Caco-2 (cell line): Measurements from ENCODE around the gene STUB1. TPM values are rescaled to one million over a fixed set of nuclear protein-coding genes. Genes with fewer than 3 reads are reported as not detected.

Source experiments
- BruUV-seq: library from RNA; stranded (reverse); fragments of 400-500 nt; replicated peaks from 2 replicates; lab custom pipeline; 2021; lab: Mats Ljungman, UMichigan
- CTCF ChIA-PET: fragments of 300-600 bp; sonication (Branson Sonifier 250); formaldehyde crosslinking; loops from one replicate; lab custom pipeline; 2022; ENCODE audit warnings: antibody characterized with exemption; lab: Charles Lee
- POLR2A ChIA-PET: fragments of 300-600 bp; sonication (Branson Sonifier 250); formaldehyde crosslinking; loops from one replicate; lab custom pipeline; 2022; ENCODE audit warnings: antibody characterized with exemption; lab: Charles Lee
- DNase-seq, 2 experiments: peaks; one replicate each; pipeline versions ENCODE4 v3.0.0 to v3.0.0-alpha.2; 2020 to 2022
- H3K27me3 ChIP-seq: replicated peaks from 2 replicates; pipeline ENCODE4 v1.6.0; 2011; ENCODE audit warnings: low read length; ENCODE audit not compliant: control insufficient read depth, insufficient read depth
- H3K36me3 ChIP-seq: 2 replicates; pipeline ENCODE4 v1.5.1; 2011; ENCODE audit warnings: low read length; ENCODE audit not compliant: control insufficient read depth, insufficient read depth
- H3K4me1 ChIP-seq: fragments of 250-450 bp; sonication (Bioruptor Pico); 2 replicates; pipeline ENCODE4 v1.5.1; 2020; ENCODE audit warnings: mild to moderate bottlenecking
- H3K4me3 ChIP-seq: 2 replicates; pipeline ENCODE4 v1.5.1; 2011; ENCODE audit warnings: low read depth, mild to moderate bottlenecking, control low read depth, low read length
- H3K9me3 ChIP-seq: fragments of 250-450 bp; sonication (Bioruptor Pico); 2 replicates; pipeline ENCODE4 v1.5.1; 2020; ENCODE audit warnings: mild to moderate bottlenecking, moderate library complexity
- H3K27ac Mint-ChIP-seq: one replicate; pipeline ENCODE4 v1.8.0; 2022; ENCODE audit warnings: mixed read lengths; ENCODE audit not compliant: unreplicated experiment
- H3K27me3 Mint-ChIP-seq: one replicate; pipeline ENCODE4 v1.8.0; 2022; ENCODE audit warnings: mixed read lengths; ENCODE audit not compliant: insufficient read depth, unreplicated experiment
- H3K36me3 Mint-ChIP-seq: one replicate; pipeline ENCODE4 v1.8.0; 2022; ENCODE audit warnings: mild to moderate bottlenecking, mixed read lengths; ENCODE audit not compliant: insufficient read depth, unreplicated experiment
- H3K4me1 Mint-ChIP-seq: one replicate; pipeline ENCODE4 v1.8.0; 2022; ENCODE audit warnings: low read depth, mixed read lengths; ENCODE audit not compliant: unreplicated experiment
- H3K4me3 Mint-ChIP-seq: one replicate; pipeline ENCODE4 v1.8.0; 2022; ENCODE audit warnings: mild to moderate bottlenecking, moderate library complexity, mixed read lengths; ENCODE audit not compliant: unreplicated experiment
- H3K9me3 Mint-ChIP-seq: one replicate; pipeline ENCODE4 v1.8.0; 2022; ENCODE audit warnings: mixed read lengths; ENCODE audit not compliant: unreplicated experiment
- CTCF ChIP-seq, 2 experiments: fragments of 200-600 bp in 1 of 2; IDR thresholded peaks; 1 replicate in 1 of 2; 2 replicates in 1 of 2; pipeline versions ENCODE4 v1.5.1 to v1.8.0; 2011 to 2022; ENCODE audit warnings: antibody characterized with exemption in 1 of 2, control low read depth in 1 of 2, inconsistent platforms in 1 of 2, low read depth in 1 of 2, low read length in 1 of 2, mild to moderate bottlenecking in 1 of 2, moderate library complexity in 1 of 2; ENCODE audit not compliant: insufficient read depth in 1 of 2, severe bottlenecking in 1 of 2, unreplicated experiment in 1 of 2
- intact Hi-C: fragments of 100-400 bp; cut with micrococcal nuclease; formaldehyde crosslinking; loops from one replicate; pipeline ENCODE4 v1.10.0; 2022; ENCODE audit not compliant: unreplicated experiment
- total RNA-seq: library from RNA; stranded (reverse); gene quantifications from 2 replicates; pipeline ENCODE4 v1.2.3, GENCODE V29; 2022

The STUB1 gene
- total RNA-seq, 1 experiment from 2014 or later: 77.8 TPM

DNA sequence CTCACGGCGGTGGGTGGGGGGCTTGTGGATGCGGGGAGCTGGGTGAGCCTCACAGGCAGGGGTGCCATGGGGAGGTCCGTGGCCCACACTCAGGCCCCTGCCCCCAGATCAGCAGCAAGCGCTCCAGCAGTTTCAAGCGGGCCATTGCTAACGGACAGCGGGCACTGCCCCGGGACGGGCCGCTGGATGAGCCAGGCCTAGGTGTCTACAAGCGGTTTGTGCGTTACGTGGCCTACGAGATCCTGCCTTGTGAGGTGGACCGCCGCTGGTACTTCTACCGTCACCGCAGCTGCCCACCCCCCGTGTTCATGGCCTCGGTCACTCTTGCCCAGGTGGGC is 3.7 kb upstream of the STUB1 start:
- Histone ChIP-seq H3K4me1 (peaks cover 15% of the 10 kb centered on the region; the same call in 1 of the 2 replicates), H3K9me3 (no peaks in the 10 kb centered on the region), H3K4me3 (no peak overlapping the region), H3K27me3 (no peaks in the 10 kb centered on the region), H3K36me3 (peaks cover 1% of the 10 kb centered on the region)
- TF ChIP-seq CTCF (IDR thresholded peaks at IDR 0.05; ENCODE audit: insufficient read depth in 1 of 2, low read depth in 1 of 2, low read length in 1 of 2, severe bottlenecking in 1 of 2, unreplicated experiment in 1 of 2): no peak
- Mint-ChIP-seq H3K36me3 (peaks cover 36% of the 10 kb centered on the region), H3K27ac (no peak overlapping the region), H3K4me3 (no peak overlapping the region), H3K27me3 (no peaks in the 10 kb centered on the region), H3K9me3 (no peaks in the 10 kb centered on the region), H3K4me1 (no peaks in the 10 kb centered on the region)
- BruUV-seq: no TSS peak
- no peak for DNase-seq
- ChIA-PET CTCF (no interaction called here), POLR2A (no interaction called here)
- intact Hi-C loops: no loop called here

DNA sequence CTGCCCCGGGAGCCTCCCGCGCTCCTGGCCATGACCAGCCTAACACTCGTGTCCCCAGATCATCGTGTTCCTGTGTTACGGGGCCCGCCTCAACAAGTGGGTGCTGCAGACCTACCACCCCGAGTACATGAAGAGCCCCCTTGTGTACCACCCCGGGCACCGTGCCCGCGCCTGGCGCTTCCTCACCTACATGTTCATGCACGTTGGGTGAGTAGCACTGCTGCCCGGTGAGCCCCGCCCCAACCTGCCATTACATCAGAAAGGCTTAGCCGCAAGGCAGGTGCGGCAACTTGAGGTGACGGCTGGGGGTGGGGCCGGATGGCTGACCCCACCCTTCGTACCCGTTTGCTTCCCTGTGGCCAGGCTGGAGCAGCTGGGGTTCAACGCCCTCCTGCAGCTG is 3.3 kb upstream of the STUB1 start:
- POLR2A ChIA-PET: no interaction called here
- BruUV-seq: no TSS peak
- DNase-seq: no peak
- Mint-ChIP-seq H3K27me3 (no peaks in the 10 kb centered on the region), H3K27ac (no peak overlapping the region), H3K4me1 (no peaks in the 10 kb centered on the region), H3K4me3 (no peak overlapping the region), H3K36me3 (peaks cover 40% of the 10 kb centered on the region), H3K9me3 (no peaks in the 10 kb centered on the region)
- H3K27me3 ChIP-seq: no peaks in the 10 kb centered on the region
- H3K36me3 ChIP-seq: peaks cover 4% of the 10 kb centered on the region
- peaks cover 17% of the 10 kb centered on the region; the same call in 1 of the 2 replicates for H3K4me1 ChIP-seq
- intact Hi-C loops: no loop called here
- TF ChIP-seq CTCF (IDR thresholded peaks at IDR 0.05; ENCODE audit: insufficient read depth in 1 of 2, low read depth in 1 of 2, low read length in 1 of 2, severe bottlenecking in 1 of 2, unreplicated experiment in 1 of 2): no peak
- no peak overlapping the region for H3K4me3 ChIP-seq
- CTCF ChIA-PET: no interaction called here
- no peaks in the 10 kb centered on the region for H3K9me3 ChIP-seq

DNA sequence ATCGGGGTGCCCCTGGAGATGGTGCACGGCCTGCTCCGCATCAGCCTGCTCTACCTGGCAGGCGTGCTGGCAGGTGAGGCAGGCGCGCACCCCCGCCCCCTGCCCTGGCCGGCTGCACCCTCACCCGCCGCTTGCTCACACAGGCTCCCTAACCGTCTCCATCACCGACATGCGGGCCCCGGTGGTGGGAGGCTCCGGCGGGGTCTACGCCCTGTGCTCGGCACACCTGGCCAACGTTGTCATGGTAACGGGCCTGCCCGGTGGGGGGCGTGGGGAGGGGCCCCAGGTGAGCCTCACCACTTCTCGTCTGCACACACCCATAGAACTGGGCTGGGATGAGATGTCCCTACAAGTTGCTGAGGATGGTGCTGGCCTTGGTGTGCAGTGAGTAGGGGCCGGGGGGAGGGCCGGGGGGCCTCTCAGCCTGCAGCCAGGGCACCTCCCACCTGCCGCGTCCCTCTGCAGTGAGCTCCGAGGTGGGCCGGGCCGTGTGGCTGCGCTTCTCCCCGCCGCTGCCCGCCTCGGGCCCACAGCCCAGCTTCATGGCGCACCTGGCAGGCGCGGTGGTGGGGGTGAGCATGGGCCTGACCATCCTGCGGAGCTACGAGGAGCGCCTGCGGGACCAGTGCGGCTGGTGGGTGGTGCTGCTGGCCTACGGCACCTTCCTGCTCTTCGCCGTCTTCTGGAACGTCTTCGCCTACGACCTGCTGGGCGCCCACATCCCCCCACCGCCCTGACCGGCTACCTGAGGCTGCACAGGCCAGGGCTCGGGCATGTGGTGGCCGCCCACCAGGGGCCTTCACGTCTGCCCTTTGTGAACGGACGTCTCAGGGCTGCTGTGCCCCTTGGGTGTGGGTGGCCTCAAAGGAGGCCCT is 2.7 kb upstream of the STUB1 start:
- Mint-ChIP-seq H3K4me1 (no peaks in the 10 kb centered on the region), H3K27me3 (no peaks in the 10 kb centered on the region), H3K36me3 (peaks cover 47% of the 10 kb centered on the region), H3K9me3 (no peaks in the 10 kb centered on the region), H3K4me3 (no peak overlapping the region), H3K27ac (no peak overlapping the region)
- intact Hi-C loops: no loop called here
- Histone ChIP-seq H3K27me3 (no peaks in the 10 kb centered on the region), H3K4me3 (no peak overlapping the region), H3K36me3 (peaks cover 3% of the 10 kb centered on the region), H3K4me1 (peaks cover 21% of the 10 kb centered on the region), H3K9me3 (no peaks in the 10 kb centered on the region)
- POLR2A ChIA-PET: no interaction called here
- no TSS peak for BruUV-seq
- CTCF ChIA-PET: no interaction called here
- TF ChIP-seq CTCF (IDR thresholded peaks at IDR 0.05; ENCODE audit: insufficient read depth in 1 of 2, low read depth in 1 of 2, low read length in 1 of 2, severe bottlenecking in 1 of 2, unreplicated experiment in 1 of 2): no peak
- DNase-seq: no peak
